ENCODE data around the gene LSS.
"Not testable (repeated sequence)": the region's sequence is repeated elsewhere in the genome, so short reads cannot be mapped to it uniquely, and the experiment has no call there.

The LSS gene

DNA sequence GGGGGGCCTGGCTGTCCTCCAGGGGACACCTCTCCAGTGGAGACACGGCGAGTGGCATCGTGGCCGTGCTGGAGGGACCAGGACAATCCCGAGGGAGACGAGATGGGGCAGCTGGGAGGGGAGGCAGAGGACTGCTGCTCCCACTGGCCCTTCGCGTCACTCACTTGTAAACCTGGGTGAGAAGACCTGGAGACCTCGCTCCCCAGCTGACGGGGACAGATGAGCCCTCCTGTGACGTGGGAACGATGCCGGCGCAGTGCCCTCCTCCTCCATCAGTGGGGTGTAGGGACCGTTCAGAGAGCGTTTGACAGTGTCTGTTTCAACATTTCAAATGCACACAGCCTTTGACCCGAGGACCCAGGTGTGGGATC lies 48.9 kb downstream of the LSS start:
- H3K4me3 ChIP-seq (ENCODE audit: low read depth, low read length), result no peak overlapping the region
- DNase-seq (ENCODE audit: low read depth), result no peak
- TF ChIP-seq, protein P1, sequence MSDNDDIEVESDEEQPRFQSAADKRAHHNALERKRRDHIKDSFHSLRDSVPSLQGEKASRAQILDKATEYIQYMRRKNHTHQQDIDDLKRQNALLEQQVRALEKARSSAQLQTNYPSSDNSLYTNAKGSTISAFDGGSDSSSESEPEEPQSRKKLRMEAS (IDR thresholded peaks at IDR 0.05; ENCODE audit: low read depth, low read length), result no peak
- TF ChIP-seq POLR2A (IDR thresholded peaks at IDR 0.05; ENCODE audit: extremely low read depth, insufficient read length), result no peak
- no peak for TF ChIP-seq MYC (IDR thresholded peaks at IDR 0.05; ENCODE audit: low read depth, low read length)
- TF ChIP-seq, protein P2, sequence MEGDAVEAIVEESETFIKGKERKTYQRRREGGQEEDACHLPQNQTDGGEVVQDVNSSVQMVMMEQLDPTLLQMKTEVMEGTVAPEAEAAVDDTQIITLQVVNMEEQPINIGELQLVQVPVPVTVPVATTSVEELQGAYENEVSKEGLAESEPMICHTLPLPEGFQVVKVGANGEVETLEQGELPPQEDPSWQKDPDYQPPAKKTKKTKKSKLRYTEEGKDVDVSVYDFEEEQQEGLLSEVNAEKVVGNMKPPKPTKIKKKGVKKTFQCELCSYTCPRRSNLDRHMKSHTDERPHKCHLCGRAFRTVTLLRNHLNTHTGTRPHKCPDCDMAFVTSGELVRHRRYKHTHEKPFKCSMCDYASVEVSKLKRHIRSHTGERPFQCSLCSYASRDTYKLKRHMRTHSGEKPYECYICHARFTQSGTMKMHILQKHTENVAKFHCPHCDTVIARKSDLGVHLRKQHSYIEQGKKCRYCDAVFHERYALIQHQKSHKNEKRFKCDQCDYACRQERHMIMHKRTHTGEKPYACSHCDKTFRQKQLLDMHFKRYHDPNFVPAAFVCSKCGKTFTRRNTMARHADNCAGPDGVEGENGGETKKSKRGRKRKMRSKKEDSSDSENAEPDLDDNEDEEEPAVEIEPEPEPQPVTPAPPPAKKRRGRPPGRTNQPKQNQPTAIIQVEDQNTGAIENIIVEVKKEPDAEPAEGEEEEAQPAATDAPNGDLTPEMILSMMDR (IDR thresholded peaks at IDR 0.05; ENCODE audit: low read depth, low read length), result no peak

DNA sequence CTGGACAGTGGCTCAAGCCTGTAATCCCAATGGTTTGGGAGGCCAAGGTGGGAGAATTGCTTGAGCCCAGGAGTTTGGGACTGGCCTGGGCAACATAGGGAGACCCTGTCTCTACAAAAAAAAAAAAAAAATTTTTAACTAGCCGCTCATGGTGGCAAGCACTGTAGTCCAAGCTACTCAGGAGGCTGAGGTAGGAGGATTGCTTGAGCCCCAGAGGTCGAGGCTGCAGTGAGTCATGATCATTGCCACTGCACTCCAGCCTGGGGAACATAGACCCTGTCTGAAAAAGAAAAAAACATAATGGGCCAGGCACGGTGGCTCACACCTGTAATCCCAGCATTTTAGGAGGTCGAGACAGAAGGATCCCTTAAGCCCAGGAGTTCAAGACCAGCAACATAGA lies 49.6 kb downstream of the LSS start:
- no peak overlapping the region for H3K4me3 ChIP-seq (ENCODE audit: low read depth, low read length)
- TF ChIP-seq MYC (IDR thresholded peaks at IDR 0.05; ENCODE audit: low read depth, low read length) (no peak), POLR2A (IDR thresholded peaks at IDR 0.05; ENCODE audit: extremely low read depth, insufficient read length) (no peak)
- TF ChIP-seq, protein P1 (IDR thresholded peaks at IDR 0.05; ENCODE audit: low read depth, low read length), result no peak
- TF ChIP-seq, protein P2 (IDR thresholded peaks at IDR 0.05; ENCODE audit: low read depth, low read length), result no peak
- DNase-seq (ENCODE audit: low read depth), result no peak

DNA sequence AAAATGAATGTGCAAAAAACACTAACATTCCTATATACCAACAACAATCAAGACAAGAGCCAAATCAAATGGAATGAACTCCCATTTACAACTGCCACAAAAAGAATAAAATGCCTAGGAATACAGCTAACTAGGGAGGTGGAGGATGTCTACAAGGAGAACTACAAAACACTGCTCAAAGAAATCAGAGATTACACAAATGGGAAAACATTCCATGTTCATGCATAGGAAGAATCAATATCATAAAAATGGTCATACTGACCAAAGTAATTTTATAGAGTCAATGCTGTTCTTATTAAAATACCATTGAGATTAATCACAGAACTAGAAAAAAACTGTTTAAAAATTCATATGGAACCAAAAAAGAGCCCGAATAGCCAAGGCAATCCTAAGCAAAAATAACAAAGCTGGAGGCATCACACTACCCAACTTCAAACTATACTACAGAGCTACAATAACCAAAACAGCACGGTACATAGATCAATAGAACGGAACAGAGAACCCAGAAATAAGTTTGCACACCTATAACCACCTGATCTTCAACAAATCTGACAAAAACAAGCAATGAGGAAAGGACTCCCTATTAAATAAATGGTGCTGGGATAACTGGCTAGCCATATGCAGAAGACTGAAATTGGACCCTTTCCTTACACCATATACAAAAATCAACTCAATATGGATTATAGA lies 52.0 kb downstream of the LSS start:
- H3K4me3 ChIP-seq (ENCODE audit: low read depth, low read length); DNase-seq (ENCODE audit: low read depth): not testable (repeated sequence)

DNA sequence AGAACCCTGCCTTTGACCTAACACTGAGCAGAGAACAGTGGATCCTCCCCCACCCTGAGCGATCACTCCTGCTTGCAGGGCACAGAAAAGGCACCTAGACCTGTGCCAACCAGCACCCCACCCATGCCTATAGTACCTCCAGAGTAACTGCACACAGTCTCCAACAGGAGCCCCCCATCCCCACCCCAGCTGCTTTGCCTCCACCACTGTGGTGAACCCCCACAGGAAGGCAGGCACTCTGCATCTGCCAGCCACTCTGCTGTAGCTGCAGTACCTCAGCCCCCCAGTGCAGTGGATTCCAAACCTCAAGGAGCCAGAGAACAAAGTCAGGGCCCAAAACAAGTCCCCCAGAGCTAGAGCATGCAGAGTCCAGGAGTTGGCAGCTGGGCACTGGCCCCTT lies 55.0 kb downstream of the LSS start:
- H3K4me3 ChIP-seq (ENCODE audit: low read depth, low read length), result no peak overlapping the region
- no peak for DNase-seq (ENCODE audit: low read depth)
- TF ChIP-seq POLR2A (IDR thresholded peaks at IDR 0.05; ENCODE audit: extremely low read depth, insufficient read length) (no peak), MYC (IDR thresholded peaks at IDR 0.05; ENCODE audit: low read depth, low read length) (no peak)
- TF ChIP-seq, protein P2 (IDR thresholded peaks at IDR 0.05; ENCODE audit: low read depth, low read length), result no peak
- TF ChIP-seq, protein P1 (IDR thresholded peaks at IDR 0.05; ENCODE audit: low read depth, low read length), result no peak

DNA sequence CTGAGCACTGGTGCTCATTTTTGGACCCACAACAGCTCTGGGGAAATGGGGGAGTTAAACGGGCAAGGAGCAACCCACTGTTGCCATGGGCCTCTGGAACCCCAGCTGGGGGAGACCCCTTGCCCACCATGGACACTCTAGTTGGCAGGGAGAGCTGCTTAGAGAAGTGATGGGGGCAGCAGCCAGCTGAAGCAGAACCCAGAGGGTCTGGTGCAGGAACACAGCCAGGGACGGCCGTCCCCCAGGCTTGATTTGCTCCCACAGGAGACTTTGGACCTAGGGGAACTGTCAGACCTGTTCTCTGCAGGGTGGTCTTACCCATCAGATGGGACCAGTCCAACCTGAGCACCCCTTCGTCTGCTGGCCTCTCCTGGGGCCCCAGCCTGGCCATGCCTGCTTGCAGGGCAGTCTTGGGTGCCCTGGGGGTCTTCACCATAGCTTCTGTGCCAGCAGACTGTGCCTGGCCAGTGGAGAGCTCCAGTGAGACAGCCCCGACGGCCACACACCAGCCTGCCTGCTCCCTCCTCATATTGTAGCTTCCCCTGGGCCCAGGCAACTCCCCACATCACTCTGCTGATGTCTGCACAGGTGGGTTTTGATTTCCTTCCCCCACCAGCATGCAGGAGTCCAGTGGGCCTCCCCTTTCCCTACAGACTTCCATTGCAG lies 55.6 kb downstream of the LSS start:
- TF ChIP-seq, protein P2 (IDR thresholded peaks at IDR 0.05; ENCODE audit: low read depth, low read length), result no peak
- no peak for TF ChIP-seq POLR2A (IDR thresholded peaks at IDR 0.05; ENCODE audit: extremely low read depth, insufficient read length)
- TF ChIP-seq, protein P1 (IDR thresholded peaks at IDR 0.05; ENCODE audit: low read depth, low read length), result no peak
- TF ChIP-seq MYC (IDR thresholded peaks at IDR 0.05; ENCODE audit: low read depth, low read length), result no peak
- no peak for DNase-seq (ENCODE audit: low read depth)
- no peak overlapping the region for H3K4me3 ChIP-seq (ENCODE audit: low read depth, low read length)

DNA sequence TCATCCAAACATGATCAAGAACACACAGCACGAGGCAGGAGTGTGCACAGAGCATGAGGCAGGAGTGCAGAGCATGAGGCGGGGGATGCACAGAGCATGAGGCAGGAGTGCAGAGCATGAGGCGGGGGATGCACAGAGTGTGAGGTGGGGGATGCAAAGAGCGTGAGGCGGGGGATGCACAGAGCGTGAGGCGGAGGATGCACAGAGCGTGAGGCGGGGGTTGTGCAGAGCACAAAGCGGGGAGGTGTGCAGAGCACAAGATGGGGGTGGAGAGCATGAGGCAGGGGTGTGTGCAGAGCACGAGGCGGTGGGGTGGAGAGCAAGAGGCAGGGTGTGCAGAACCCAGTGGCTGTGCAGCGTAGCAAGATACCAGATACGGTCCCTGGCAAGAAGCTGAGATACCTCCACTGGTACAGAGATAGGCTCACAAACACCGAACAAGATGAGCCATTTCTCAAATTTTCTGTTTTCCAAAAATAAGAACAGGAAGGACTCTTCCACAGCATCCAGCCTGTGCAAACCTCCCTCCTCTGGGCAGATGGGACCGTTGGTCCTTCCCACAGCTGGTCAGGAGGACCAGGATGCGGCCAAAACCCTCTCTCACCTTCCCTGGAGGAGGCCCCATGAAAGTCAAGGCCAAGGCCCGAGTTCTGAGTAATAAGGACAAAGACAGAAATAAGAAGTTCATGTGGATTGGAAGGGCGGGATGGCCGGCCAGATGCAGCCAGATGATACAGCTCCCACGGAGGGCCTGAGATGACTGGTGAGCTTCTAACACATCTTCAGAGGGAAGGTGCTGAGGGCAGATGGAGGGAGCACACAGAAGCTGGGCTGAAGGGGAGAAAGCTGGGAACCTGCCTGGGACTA lies 56.3 kb downstream of the LSS start:
- DNase-seq (ENCODE audit: low read depth), result no peak
- TF ChIP-seq POLR2A (IDR thresholded peaks at IDR 0.05; ENCODE audit: extremely low read depth, insufficient read length) (no peak), MYC (IDR thresholded peaks at IDR 0.05; ENCODE audit: low read depth, low read length) (no peak)
- TF ChIP-seq, protein P1 (IDR thresholded peaks at IDR 0.05; ENCODE audit: low read depth, low read length), result no peak
- TF ChIP-seq, protein P2 (IDR thresholded peaks at IDR 0.05; ENCODE audit: low read depth, low read length), result no peak

More for the DNA sequence above, 56.3 kb downstream of the LSS start:
- H3K4me3 ChIP-seq (ENCODE audit: low read depth, low read length), result no peak overlapping the region

All from NB4 (cell line).